Measurements from ENCODE around the gene GUCD1. TPM values are rescaled to one million over a fixed set of nuclear protein-coding genes. Genes with fewer than 3 reads are reported as not detected.

GUCD1 gene
- polyA plus RNA-seq, 3 donors = 67.1 to 85.9 (median 72.5) TPM

GRCh38 chr22:24498824-24499223 is 56.1 kb downstream of the GUCD1 start:
- no peak overlapping the region for H3K9ac ChIP-seq (ENCODE audit: insufficient read depth, low read length, poor library complexity, severe bottlenecking)
- no peak overlapping the region for H3K4me2 ChIP-seq (replicated peaks; ENCODE audit: extremely low read depth, low read length, poor library complexity, severe bottlenecking)
- Mint-ChIP-seq H3K27ac (no peak overlapping the region), H3K4me3 (no peak overlapping the region), H3K36me3 (peaks cover 7 to 10% of the 10 kb centered on the region in 2 donors), H3K9me3 (peaks cover 0 to 12% (median 7%) of the 10 kb centered on the region in 7 donors), H3K4me1 (peaks cover 45% of the 10 kb centered on the region), H3K27me3 (ENCODE audit: low read depth in 3 of 3) (peaks cover 24 to 27% (median 25%) of the 10 kb centered on the region in 3 donors)
- H2AFZ ChIP-seq (ENCODE audit: insufficient read depth, low read depth, low read length, poor library complexity, severe bottlenecking) = no peak overlapping the region
- DNase-seq = no peak
- H3K27ac ChIP-seq (ENCODE audit: low read depth in 1 of 2, low read length in 2 of 2) = no peak overlapping the region
- H3K27me3 ChIP-seq (ENCODE audit: control insufficient read depth in 2 of 2, insufficient read depth in 2 of 2, low read length in 2 of 2) = peaks cover 9 to 18% of the 10 kb centered on the region in 2 donors
- TF ChIP-seq CTCF (IDR thresholded peaks at IDR 0.05) = no peak
- no peaks in the 10 kb centered on the region for H3K36me3 ChIP-seq (replicated peaks in 1 of 2; ENCODE audit: control insufficient read depth in 1 of 2, insufficient read depth in 2 of 2, low read length in 2 of 2)
- intact Hi-C loops (cut with micrococcal nuclease) = loop anchor here in 1 of 2 donors (5.0 kb wide), 1 partner anchor 38 kb away; no protein-coding TSS in a partner anchor
- H3K9me3 ChIP-seq (replicated peaks in 1 of 2; ENCODE audit: control insufficient read depth in 1 of 2, insufficient read depth in 1 of 2, low read length in 2 of 2) = peaks cover 4 to 7% of the 10 kb centered on the region in 2 donors
- peaks cover 43 to 46% of the 10 kb centered on the region in 2 donors for H3K4me1 ChIP-seq (ENCODE audit: control insufficient read depth in 1 of 2, insufficient read depth in 2 of 2, low read length in 2 of 2)
- no peaks in the 10 kb centered on the region for H4K20me1 ChIP-seq (ENCODE audit: insufficient read depth, low read length)
- no peaks in the 10 kb centered on the region for H3K79me2 ChIP-seq (ENCODE audit: insufficient read depth, low read length)
- 91% methylated on average over 10 of the region's 11 CpGs for WGBS (ENCODE audit: insufficient coverage)
- no peak overlapping the region for H3K4me3 ChIP-seq (replicated peaks in 1 of 3; ENCODE audit: low read depth in 2 of 3, low read length in 3 of 3)

GRCh38 chr22:24497841-24498258 is 57.1 kb downstream of the GUCD1 start:
- 0% methylated on average over 2 of the region's 2 CpGs for WGBS (ENCODE audit: insufficient coverage)
- H3K27ac Mint-ChIP-seq = peak overlapping the region in 3 of 7 donors; percentile 27 to 82 (median 68)
- H3K4me3 Mint-ChIP-seq = peak overlapping the region in 1 of 2 donors; percentile 10

More at GRCh38 chr22:24497841-24498258, 57.1 kb downstream of the GUCD1 start:
- no peak overlapping the region for H3K9ac ChIP-seq (ENCODE audit: insufficient read depth, low read length, poor library complexity, severe bottlenecking)
- Mint-ChIP-seq H3K4me1 (peaks cover 35% of the 10 kb centered on the region), H3K27me3 (ENCODE audit: low read depth in 3 of 3) (peaks cover 30 to 34% (median 32%) of the 10 kb centered on the region in 3 donors), H3K36me3 (peaks cover 10% of the 10 kb centered on the region in 2 donors), H3K9me3 (peaks cover 0 to 12% (median 7%) of the 10 kb centered on the region in 7 donors)
- DNase-seq = peak in 2 of 3 donors; percentile 42 to 52
- no peak overlapping the region for H3K4me3 ChIP-seq (replicated peaks in 1 of 3; ENCODE audit: low read depth in 2 of 3, low read length in 3 of 3)
- H4K20me1 ChIP-seq (ENCODE audit: insufficient read depth, low read length) = no peaks in the 10 kb centered on the region
- no peaks in the 10 kb centered on the region for H3K36me3 ChIP-seq (replicated peaks in 1 of 2; ENCODE audit: control insufficient read depth in 1 of 2, insufficient read depth in 2 of 2, low read length in 2 of 2)
- no peak for TF ChIP-seq CTCF (IDR thresholded peaks at IDR 0.05)
- H3K27me3 ChIP-seq (ENCODE audit: control insufficient read depth in 2 of 2, insufficient read depth in 2 of 2, low read length in 2 of 2) = peaks cover 12 to 23% of the 10 kb centered on the region in 2 donors
- H3K79me2 ChIP-seq (ENCODE audit: insufficient read depth, low read length) = no peaks in the 10 kb centered on the region
- intact Hi-C loops (cut with micrococcal nuclease) = loop anchor here in 1 of 2 donors (5.0 kb wide), 1 partner anchor 39 kb away; no protein-coding TSS in a partner anchor
- peaks cover 33 to 36% of the 10 kb centered on the region in 2 donors for H3K4me1 ChIP-seq (ENCODE audit: control insufficient read depth in 1 of 2, insufficient read depth in 2 of 2, low read length in 2 of 2)
- no peak overlapping the region for H3K4me2 ChIP-seq (replicated peaks; ENCODE audit: extremely low read depth, low read length, poor library complexity, severe bottlenecking)
- no peak overlapping the region for H2AFZ ChIP-seq (ENCODE audit: insufficient read depth, low read depth, low read length, poor library complexity, severe bottlenecking)
- peaks cover 4 to 7% of the 10 kb centered on the region in 2 donors for H3K9me3 ChIP-seq (replicated peaks in 1 of 2; ENCODE audit: control insufficient read depth in 1 of 2, insufficient read depth in 1 of 2, low read length in 2 of 2)
- H3K27ac ChIP-seq (ENCODE audit: low read depth in 1 of 2, low read length in 2 of 2) = no peak overlapping the region

All from CD14-positive monocyte (primary cell).